Aorta (tissue), 5 donors: Measurements from ENCODE around the gene S100A6. TPM values are rescaled to one million over a fixed set of nuclear protein-coding genes. Genes with fewer than 3 reads are reported as not detected.

Experiments
- ATAC-seq: fragments of 200-7000 bp; cut with Tn5 transposase; one replicate; pipeline ENCODE4 v1.9.1; 2022; ENCODE audit warnings: moderate library complexity; ENCODE audit not compliant: low FRiP score
- DNase-seq, 2 donors: peaks; one replicate each; pipeline ENCODE4 v3.0.0-alpha.2; 2020
- H3K27ac ChIP-seq, 2 donors: one replicate each; pipeline ENCODE4 v1.5.1; 2013; ENCODE audit warnings: low read length in 2 of 2, mild to moderate bottlenecking in 2 of 2, moderate library complexity in 2 of 2, control low read depth in 1 of 2, inconsistent platforms in 1 of 2, low read depth in 1 of 2
- H3K27me3 ChIP-seq, 2 donors: one replicate each; pipeline ENCODE4 v1.6.1; 2013; ENCODE audit warnings: control low read depth in 1 of 2, low read length in 1 of 2, mild to moderate bottlenecking in 1 of 2, moderate library complexity in 1 of 2; ENCODE audit not compliant: insufficient read depth in 2 of 2, control insufficient read depth in 1 of 2
- H3K36me3 ChIP-seq, 2 donors: one replicate each; pipeline ENCODE4 v1.6.1; 2013; ENCODE audit warnings: control low read depth in 1 of 2, low read length in 1 of 2, mild to moderate bottlenecking in 1 of 2; ENCODE audit not compliant: insufficient read depth in 2 of 2, control insufficient read depth in 1 of 2
- H3K4me1 ChIP-seq, 2 donors: one replicate each; pipeline ENCODE4 v1.6.1; 2013; ENCODE audit warnings: low read length in 2 of 2, control low read depth in 1 of 2, mild to moderate bottlenecking in 1 of 2, moderate library complexity in 1 of 2; ENCODE audit not compliant: insufficient read depth in 2 of 2, control insufficient read depth in 1 of 2
- H3K4me3 ChIP-seq, 2 donors: one replicate each; pipeline ENCODE4 v1.5.1; 2013; ENCODE audit warnings: low read length in 2 of 2, control low read depth in 1 of 2, mild to moderate bottlenecking in 1 of 2
- H3K9me3 ChIP-seq: one replicate; pipeline ENCODE4 v1.6.1; 2013; ENCODE audit warnings: mild to moderate bottlenecking, low read length; ENCODE audit not compliant: control insufficient read depth
- WGBS, 2 donors: extraction: QIAGEN DNeasy Blood & Tissue Kit; methylation state at CpG; one replicate each; pipeline ENCODE4 v1.1.7; 2013; 5-methylcytosine and 5-hydroxymethylcytosine counted together
- intact Hi-C, 2 donors: fragments of 100-400 bp; cut with DNase I; formaldehyde crosslinking; loops; one replicate each; pipeline versions ENCODE4 v1.14.2 to v1.15.0; 2022
- polyA plus RNA-seq, 2 donors: library from polyadenylated mRNA; stranded (reverse); fragments of 200-250 nt; gene quantifications; one replicate each; pipeline ENCODE4 v1.2.3, GENCODE V29; 2013
- total RNA-seq, 2 donors: library from RNA; stranded (reverse); fragmentation: NEBNext Ultra II Directional; extraction: Animal tissue kit (Norgen Biotek cat#: 25700); gene quantifications; one replicate each; pipeline ENCODE4 v1.2.1, GENCODE V29; 2021
- donor health status: healthy with polysubstance abuse.
- donor health status: Bipolar disorder and iron deficiency.
- donor health status: DM: no; HTN: no; CAD: no.
- donor health status: DM: no; HTN: no; CAD: no.
- donor health status: DM: yes; HTN: yes; CAD: no.

S100A6 gene
- total and polyA plus RNA-seq, 4 donors, result 934 to 5,181 (median 2,529) TPM

DNA sequence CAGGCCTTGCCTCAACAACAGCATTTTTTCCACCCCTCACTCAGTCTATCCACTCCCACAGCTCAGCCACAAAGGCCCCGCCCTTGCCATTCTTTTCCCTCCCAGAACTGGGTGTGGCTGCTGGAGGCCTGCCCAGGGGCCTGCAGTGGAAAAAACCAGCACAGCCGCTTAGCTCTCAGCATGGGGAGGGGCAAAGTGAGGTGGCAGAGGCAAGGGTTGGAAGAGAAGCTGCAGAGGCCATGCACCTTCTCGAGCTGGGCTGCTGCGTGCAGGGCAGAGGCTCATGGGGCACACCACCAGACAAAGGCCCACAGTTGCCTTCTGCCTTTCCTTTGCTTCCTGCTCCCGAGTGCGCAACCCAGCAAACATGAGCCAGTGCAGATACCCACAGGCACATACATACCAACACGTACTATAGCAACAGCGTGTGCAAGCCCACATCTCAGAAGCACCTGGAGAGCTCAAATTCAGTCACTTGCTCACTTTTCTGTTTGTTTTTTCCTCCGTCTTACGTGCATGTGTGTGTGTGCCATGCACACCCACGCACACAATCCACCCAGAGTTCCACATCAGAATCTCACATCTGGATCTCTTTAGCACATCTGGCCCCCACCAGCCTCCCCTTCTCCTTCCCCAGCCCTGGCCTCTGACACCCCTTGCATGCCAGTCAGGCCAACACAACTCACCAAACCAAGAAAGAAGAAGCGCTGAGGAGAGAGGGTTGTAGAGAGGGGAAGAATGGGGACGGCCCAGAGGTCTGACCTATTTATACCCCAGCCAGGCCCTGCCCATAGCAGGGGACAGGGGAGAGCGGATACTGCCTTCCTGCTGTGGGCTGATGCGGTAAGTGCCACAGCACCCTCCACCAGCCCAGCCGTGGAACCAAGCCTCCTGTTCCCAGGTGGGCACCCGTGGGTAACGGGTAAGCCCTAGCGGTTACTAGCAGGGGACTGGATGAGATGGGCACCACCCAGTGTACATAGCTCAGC, 9.6 kb upstream of the S100A6 start, which contains the start of gene S100A4:
TSS of gene S100A4 (minus strand) at position 740 of the 989 bp plus-strand sequence. CDS start 1,012 bp downstream, outside the sequence.
- intact Hi-C loops, result no loop called here
- WGBS, 2 donors, result 6 to 7% methylated on average over 19 of the region's 19 CpGs
- peak within 1 kb of the TSS; percentile 42 to 64 for H3K4me3 ChIP-seq
- H3K27ac ChIP-seq, result peak within 1 kb of the TSS; percentile 14 to 77
- no peaks in the 10 kb centered on the region for H3K9me3 ChIP-seq
- peak; percentile 97 to 98 for DNase-seq
- no peaks in the 10 kb centered on the region for H3K27me3 ChIP-seq
- H3K4me1 ChIP-seq, result no peaks in the 10 kb centered on the region
- H3K36me3 ChIP-seq, result peaks cover 0 to 4% of the 10 kb centered on the region in 2 donors
- peak; percentile 93 for ATAC-seq

DNA sequence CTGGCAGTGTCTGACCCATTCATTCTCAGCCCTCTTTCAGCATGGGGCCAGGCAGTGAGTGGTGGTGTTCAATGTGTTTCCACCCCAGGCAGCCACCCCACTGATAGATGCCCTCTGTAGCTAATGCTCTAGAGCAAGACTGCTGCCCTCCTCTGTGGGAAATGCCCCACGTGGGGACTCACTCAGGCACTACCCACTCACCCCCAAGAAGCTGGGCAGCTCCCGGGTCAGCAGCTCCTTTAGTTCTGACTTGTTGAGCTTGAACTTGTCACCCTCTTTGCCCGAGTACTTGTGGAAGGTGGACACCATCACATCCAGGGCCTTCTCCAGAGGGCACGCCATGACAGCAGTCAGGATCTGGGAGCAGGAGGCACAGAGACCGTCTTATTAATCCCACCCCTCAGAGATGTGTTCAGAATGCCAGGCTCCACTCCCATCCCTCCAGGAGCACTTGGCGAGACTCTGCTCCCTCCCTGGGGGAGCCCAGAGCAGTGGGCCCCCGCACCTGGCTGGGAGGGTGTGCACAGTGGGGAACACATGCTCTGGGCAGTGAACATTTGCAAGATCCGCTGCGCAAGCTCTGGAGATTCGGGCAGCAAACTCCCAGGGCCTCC, 8.8 kb upstream of the S100A6 start:
- 9 to 11% methylated on average over 10 of the region's 10 CpGs for WGBS, 2 donors
- DNase-seq, result peak in 1 of 2 donors; percentile 46
- H3K27me3 ChIP-seq, result no peaks in the 10 kb centered on the region
- ATAC-seq, result no peak
- H3K9me3 ChIP-seq, result no peaks in the 10 kb centered on the region
- H3K36me3 ChIP-seq, result peaks cover 0 to 4% of the 10 kb centered on the region in 2 donors
- peak overlapping the region; percentile 42 to 64 for H3K4me3 ChIP-seq
- H3K4me1 ChIP-seq, result no peaks in the 10 kb centered on the region
- intact Hi-C loops, result no loop called here
- H3K27ac ChIP-seq, result peak overlapping the region; percentile 6 to 49

DNA sequence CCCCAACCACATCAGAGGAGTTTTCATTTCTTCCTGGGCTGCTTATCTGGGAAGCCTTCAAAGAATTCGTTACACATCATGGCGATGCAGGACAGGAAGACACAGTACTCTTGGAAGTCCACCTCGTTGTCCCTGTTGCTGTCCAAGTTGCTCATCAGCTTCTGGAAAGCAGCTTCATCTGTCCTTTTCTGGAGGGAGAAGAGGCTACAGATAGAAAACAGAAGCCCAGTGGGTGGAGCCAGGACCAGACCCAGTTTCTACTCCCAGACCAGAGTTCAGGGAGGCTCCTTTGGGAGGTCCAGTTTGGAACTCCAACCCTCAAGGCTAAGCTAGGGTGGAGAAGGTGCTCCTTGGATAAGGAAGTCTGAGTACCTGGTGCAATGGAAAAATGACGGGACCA, 7.9 kb upstream of the S100A6 start:
- ATAC-seq, result no peak
- DNase-seq, result no peak
- Histone ChIP-seq H3K9me3 (no peaks in the 10 kb centered on the region), H3K27ac (peak overlapping the region in 1 of 2 donors; percentile 14), H3K4me3 (no peak overlapping the region), H3K4me1 (no peaks in the 10 kb centered on the region), H3K27me3 (no peaks in the 10 kb centered on the region), H3K36me3 (peaks cover 0 to 4% of the 10 kb centered on the region in 2 donors)
- 63 to 71% methylated on average over 4 of the region's 4 CpGs for WGBS, 2 donors
- intact Hi-C loops, result no loop called here

DNA sequence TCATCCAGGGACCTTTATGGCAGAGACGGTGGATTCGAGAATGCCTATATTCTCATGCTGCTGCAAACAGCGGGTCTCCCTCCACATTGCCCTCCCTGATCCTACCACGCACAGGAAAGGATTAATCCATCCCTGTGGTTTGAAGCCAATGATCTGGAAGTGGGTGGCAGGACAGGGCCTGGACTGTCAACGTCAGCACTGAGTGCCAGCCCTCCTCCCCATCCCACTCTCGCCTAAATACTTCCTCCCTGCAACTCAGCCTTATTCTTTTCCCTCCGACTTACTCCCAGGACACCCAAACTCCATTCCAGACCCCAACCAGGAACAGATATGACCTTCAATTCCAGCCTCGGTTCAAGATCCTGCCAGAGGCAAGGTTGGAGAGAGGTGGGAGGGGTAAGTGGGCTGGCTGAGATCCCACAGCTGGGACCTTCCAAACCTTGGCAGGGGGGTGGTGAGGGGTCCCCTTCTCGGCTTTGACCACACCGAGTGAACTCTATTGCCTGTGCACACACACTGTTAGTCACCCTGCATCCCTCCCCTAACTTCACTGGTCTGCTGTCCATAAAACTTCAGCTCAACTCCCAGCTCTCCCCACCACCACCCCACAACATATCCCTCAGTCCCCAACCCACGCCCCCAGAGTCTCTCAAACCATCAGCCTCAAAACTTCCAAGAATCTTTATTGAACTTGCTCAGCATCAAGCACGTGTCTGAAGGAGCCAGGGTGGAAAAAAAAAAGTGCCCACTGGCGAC, 7.3 kb upstream of the S100A6 start:
- no peaks in the 10 kb centered on the region for H3K9me3 ChIP-seq
- H3K27me3 ChIP-seq, result no peaks in the 10 kb centered on the region
- H3K4me3 ChIP-seq, result no peak overlapping the region
- peak overlapping the region in 1 of 2 donors; percentile 14 for H3K27ac ChIP-seq
- H3K4me1 ChIP-seq, result no peaks in the 10 kb centered on the region
- peak in 1 of 2 donors; percentile 45 for DNase-seq
- 43 to 48% methylated on average over 13 of the region's 13 CpGs for WGBS, 2 donors
- ATAC-seq, result no peak
- intact Hi-C loops, result no loop called here
- H3K36me3 ChIP-seq, result peaks cover 0 to 4% of the 10 kb centered on the region in 2 donors

DNA sequence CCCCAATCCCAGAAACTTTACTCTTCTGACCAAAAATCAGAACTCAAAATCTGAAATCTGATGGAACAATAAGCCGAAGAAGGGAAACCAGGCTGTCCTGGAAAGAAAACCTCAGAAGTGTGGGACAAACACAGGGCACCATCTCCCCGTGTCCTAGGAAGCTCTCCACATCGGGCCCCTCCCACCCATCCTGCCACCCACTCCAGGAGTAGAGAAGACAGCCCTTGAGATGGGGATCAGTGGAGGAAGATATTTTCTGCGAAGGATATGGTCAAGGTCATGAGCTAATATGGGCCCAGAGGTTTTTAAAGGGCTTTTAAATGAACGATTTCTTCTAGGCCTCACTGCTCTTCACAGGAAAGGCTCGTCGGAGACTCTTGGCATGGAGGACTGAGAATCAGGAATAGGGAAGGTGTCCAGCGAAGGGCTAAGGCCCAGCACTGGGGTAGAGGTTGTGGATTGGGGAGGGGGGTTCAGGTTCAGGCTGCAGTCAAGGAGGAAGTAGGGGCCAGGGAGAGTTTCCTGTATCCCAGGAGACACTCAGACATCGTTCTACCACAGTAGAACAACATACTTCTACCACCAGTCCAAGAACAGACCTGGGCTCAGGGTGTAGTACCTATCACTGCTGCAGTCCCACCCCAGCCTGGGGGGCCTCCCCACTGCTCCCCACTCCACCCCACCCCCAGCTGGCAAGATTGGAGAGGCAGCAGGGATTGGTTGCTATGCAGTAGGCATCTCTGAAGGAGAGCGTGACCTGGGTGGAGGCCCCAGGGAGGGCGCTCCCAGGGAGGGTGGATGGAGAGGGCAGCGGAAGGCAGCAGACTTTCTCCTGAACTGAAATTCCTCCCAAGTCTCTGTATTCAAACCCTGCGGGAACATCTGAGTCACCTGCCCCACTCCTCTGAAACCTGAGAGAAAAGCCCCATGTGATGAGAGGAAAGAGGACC, 6.1 kb upstream of the S100A6 start:
- intact Hi-C loops, result no loop called here
- DNase-seq (no peak), ATAC-seq (no peak)
- Histone ChIP-seq H3K4me1 (no peaks in the 10 kb centered on the region), H3K4me3 (no peak overlapping the region), H3K27me3 (no peaks in the 10 kb centered on the region), H3K27ac (peak overlapping the region; percentile 35 to 55), H3K36me3 (peaks cover 0 to 4% of the 10 kb centered on the region in 2 donors), H3K9me3 (no peaks in the 10 kb centered on the region)
- WGBS, 2 donors, result 55% methylated on average over 13 of the region's 13 CpGs

DNA sequence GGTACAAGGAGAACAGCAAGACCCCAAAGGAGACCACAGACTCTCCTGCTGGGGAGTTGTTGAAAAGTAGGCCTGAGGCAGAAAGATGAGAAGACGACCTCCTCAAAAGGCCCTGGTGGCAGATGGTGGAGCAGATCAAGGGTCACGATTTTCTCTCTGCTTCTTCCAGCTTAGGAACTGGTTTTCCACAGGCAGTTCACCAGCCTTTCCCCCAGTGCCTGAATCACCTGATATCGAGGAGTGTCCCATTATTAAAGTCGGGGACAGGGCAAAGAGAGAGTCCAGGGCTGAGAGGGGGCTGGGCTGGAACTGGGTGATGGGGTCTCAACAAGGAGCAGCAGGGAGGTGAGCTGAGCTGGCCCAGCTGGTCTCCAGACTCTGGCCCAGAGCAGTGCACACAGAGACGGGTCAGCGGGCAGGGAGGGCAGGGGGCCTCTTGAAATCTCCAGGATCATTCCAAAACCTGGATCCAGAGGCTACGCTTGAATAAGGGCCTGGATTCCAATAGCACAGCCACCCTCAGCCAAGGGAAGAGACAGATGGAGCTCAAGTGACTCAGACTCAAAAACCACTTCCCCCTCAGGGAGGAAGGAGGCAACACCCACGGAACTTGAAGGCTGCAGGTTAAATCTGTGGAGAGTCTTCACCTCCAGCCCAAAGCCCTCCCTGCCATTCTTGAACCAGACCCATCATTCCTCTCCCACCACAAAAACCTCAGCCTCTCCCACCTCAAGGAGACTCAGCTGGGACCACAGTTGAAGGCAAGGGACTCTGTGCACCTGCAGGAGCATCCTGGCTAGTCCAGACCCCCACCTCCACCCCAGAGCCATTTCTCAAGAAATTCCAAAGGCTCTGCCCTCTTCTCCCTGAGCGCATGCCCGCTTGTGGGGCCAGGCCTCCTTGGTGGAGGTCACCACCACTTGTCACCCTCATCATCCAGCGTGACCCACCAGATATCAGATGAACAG, 4.9 kb upstream of the S100A6 start, which contains the start of gene S100A5:
TSS of gene S100A5 (minus strand) at position 541 of the 968 bp plus-strand sequence. CDS start 743 bp downstream, outside the sequence.
- intact Hi-C loops, result no loop called here
- DNase-seq, result peak in 1 of 2 donors; percentile 46
- no peak within 1 kb of the TSS for H3K4me3 ChIP-seq
- 85 to 87% methylated on average over 11 of the region's 11 CpGs for WGBS, 2 donors
- H3K27ac ChIP-seq, result peak within 1 kb of the TSS in 1 of 2 donors; percentile 35
- no peaks in the 10 kb centered on the region for H3K27me3 ChIP-seq
- no peaks in the 10 kb centered on the region for H3K9me3 ChIP-seq
- no peaks in the 10 kb centered on the region for H3K4me1 ChIP-seq
- H3K36me3 ChIP-seq, result peaks cover 0 to 4% of the 10 kb centered on the region in 2 donors
- no peak for ATAC-seq
